GM12878 (cell line): Measurements from ENCODE around the gene MYH9. TPM values are rescaled to one million over a fixed set of nuclear protein-coding genes. Genes with fewer than 3 reads are reported as not detected.
A peak's percentile ranks its signal among the peaks of the same experiment; 100 is the strongest.

Source experiments
- ASH2L ChIP-seq: fragments of 300-600, 200-600 bp; sonication (generic); IDR thresholded peaks from 2 replicates; pipeline ENCODE4 v1.6.1; 2017; ENCODE audit warnings: low read depth, mild to moderate bottlenecking, borderline replicate concordance
- ATF2 ChIP-seq: IDR thresholded peaks from 2 replicates; pipeline ENCODE4 v1.6.1; 2012; ENCODE audit warnings: low read length, inconsistent platforms
- CEBPZ ChIP-seq: fragments of 150-350 bp; IDR thresholded peaks from 2 replicates; pipeline ENCODE4 v1.6.1; 2016; ENCODE audit warnings: low read depth, low read length
- CHD1 ChIP-seq: IDR thresholded peaks from 2 replicates; pipeline ENCODE4 v1.6.1; 2012; ENCODE audit warnings: low read depth, low read length, improper control_type of control experiment
- DPF2 ChIP-seq: fragments of 450-650 bp; IDR thresholded peaks from 2 replicates; pipeline ENCODE4 v1.6.1; 2017; ENCODE audit warnings: mild to moderate bottlenecking
- EGR1 ChIP-seq, 2 experiments: IDR thresholded peaks; 1 replicate in 1 of 2; 2 replicates in 1 of 2; pipeline ENCODE4 v1.6.1; 2011 to 2012; ENCODE audit warnings: low read depth in 2 of 2, low read length in 2 of 2, borderline replicate concordance in 1 of 2, mild to moderate bottlenecking in 1 of 2, moderate library complexity in 1 of 2
- ETV6 ChIP-seq, 2 experiments: fragments of 450-650 bp in 1 of 2; IDR thresholded peaks in 1 of 2; conservative IDR thresholded peaks in 1 of 2; 2 replicates each; pipeline ENCODE4 v1.6.1; 2014; ENCODE audit warnings: antibody characterized with exemption in 1 of 2, borderline replicate concordance in 1 of 2, low read depth in 1 of 2, mild to moderate bottlenecking in 1 of 2, moderate library complexity in 1 of 2
- FOS ChIP-seq: IDR thresholded peaks from 3 replicates; pipeline ENCODE4 v1.6.1; 2011; ENCODE audit warnings: borderline replicate concordance; ENCODE audit not compliant: insufficient read length; ENCODE audit errors: extremely low read depth
- IRF5 ChIP-seq: fragments of 450-650 bp; IDR thresholded peaks from 2 replicates; pipeline ENCODE4 v1.6.1; 2017; ENCODE audit warnings: borderline replicate concordance
- LARP7 ChIP-seq: fragments of 450-650 bp; IDR thresholded peaks from 2 replicates; pipeline ENCODE4 v1.6.1; 2017; ENCODE audit warnings: mild to moderate bottlenecking
- MEF2B ChIP-seq: fragments of 450-650 bp; IDR thresholded peaks from 2 replicates; pipeline ENCODE4 v1.6.1; 2018; ENCODE audit warnings: mild to moderate bottlenecking, moderate library complexity; ENCODE audit not compliant: partially characterized antibody, poor library complexity, severe bottlenecking
- POLR2AphosphoS2 ChIP-seq: IDR thresholded peaks from 2 replicates; pipeline ENCODE4 v1.6.1; 2011; ENCODE audit warnings: low read depth, mild to moderate bottlenecking, low read length, improper control_type of control experiment, moderate library complexity
- POU2F2 ChIP-seq: IDR thresholded peaks from 3 replicates; pipeline ENCODE4 v1.6.1; 2011; ENCODE audit warnings: low read depth, mild to moderate bottlenecking, low read length, borderline replicate concordance
- RFX5 ChIP-seq: IDR thresholded peaks from 2 replicates; pipeline ENCODE4 v1.6.1; 2011; ENCODE audit warnings: low read depth, low read length, improper control_type of control experiment
- SUZ12 ChIP-seq: fragments of 200-600 bp; sonication (generic); IDR thresholded peaks from one replicate; pipeline ENCODE4 v1.6.1; 2018; ENCODE audit warnings: antibody characterized with exemption, mild to moderate bottlenecking; ENCODE audit not compliant: unreplicated experiment
- polyA plus RNA-seq, 11 experiments: library from polyadenylated mRNA; depleted of rRNA in 4 of 11; unstranded in 6 of 11; stranded (reverse) in 5 of 11; fragments of >200 nt; fragmentation: Nextera tagmentation in 4 of 11; fragmentation: Illumina TruSeq in 1 of 11; extraction: Ambion mirVana in 4 of 11; extraction: Trizol in 1 of 11; gene quantifications; 1 replicate in 1 of 11; 2 replicates in 10 of 11; pipeline versions ENCODE4 v1.2.1 to v1.2.3, GENCODE V29; 2011 to 2016; ENCODE audit warnings: inconsistent platforms in 2 of 11, missing spikeins in 2 of 11, low read depth in 1 of 11
- total RNA-seq, 4 experiments: library from RNA; depleted of rRNA in 3 of 4; stranded (reverse); fragments of >200 nt in 3 of 4; fragmentation: Illumina TruSeq in 1 of 4; extraction: Trizol in 1 of 4; gene quantifications; 2 replicates each; pipeline versions ENCODE4 v1.2.1 to v1.2.3, GENCODE V29; 2013 to 2021
- TF ChIP-seq, protein P1 (sequence below): fragments of 450-650 bp; IDR thresholded peaks from 2 replicates; pipeline ENCODE4 v1.6.1; 2017; ENCODE audit warnings: mild to moderate bottlenecking, low read depth, inconsistent platforms; ENCODE audit not compliant: poor library complexity, severe bottlenecking
- TF ChIP-seq, protein P2 (sequence below): fragments of 450-650 bp; conservative IDR thresholded peaks from 2 replicates; pipeline ENCODE4 v1.6.1; 2017; ENCODE audit warnings: mild to moderate bottlenecking, moderate library complexity

The MYH9 gene
- total and polyA plus RNA-seq, 10 of the 15 experiments (the other 5 are each of a cell fraction or from before 2014, with no cell fraction given): 5.1 to 525 (median 145) TPM

DNA sequence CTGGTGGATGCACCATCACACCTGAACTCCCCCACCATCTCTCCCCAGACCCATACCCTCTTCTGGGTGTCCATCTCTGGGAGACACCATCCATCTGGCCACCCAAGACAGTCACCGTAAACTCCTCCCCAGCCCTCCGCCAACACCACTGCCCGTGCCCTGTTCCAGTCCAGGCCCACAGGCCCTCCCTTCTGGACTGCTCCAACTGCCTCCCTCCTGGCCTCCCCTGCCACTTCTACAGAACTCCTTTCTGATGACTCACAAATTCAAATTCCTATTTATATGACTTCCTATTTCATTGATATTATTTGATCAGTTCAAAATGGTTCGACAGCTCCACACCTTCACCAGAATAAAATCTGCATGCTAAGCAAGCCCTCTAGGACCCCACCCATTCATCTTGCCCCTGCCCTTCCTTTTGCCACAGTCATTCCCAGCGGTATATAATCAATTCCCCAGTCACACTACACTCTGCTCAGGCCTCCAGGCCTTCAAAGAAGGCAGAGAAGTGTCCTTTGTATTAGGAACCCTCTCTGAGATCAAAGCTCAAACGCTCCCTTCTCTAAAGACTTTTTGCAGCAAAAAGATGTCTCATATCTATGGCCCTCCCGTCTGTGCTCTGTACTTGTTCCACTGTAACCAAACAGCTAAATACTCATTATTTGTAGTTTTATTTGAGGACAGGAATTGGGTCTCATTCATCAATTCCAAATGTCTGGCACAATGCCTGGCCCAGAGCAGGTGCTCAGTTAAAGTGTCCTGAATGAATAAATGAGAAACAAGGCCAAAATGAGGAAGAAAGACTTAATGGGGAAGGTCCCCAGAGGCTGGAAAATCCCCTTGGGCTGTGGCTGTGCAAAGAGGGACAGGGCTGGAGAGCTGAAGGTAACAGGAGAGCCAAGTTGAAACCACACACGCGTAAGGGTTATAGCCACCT is 29.0 kb downstream of the MYH9 start (continued):
- TF ChIP-seq ETV6 (conservative IDR thresholded peaks at IDR 0.05 in 1 of 2, IDR thresholded peaks at IDR 0.05 in 1 of 2; ENCODE audit: borderline replicate concordance in 1 of 2, low read depth in 1 of 2) (no peak), RFX5 (no peak), DPF2 (peak; percentile 78; the same call in 1 of the 2 replicates), CHD1 (no peak), SUZ12 (no peak), POU2F2 (peak; percentile 47; the same call in 1 of the 3 replicates), IRF5 (no peak), EGR1 (IDR thresholded peaks at IDR 0.05; ENCODE audit: borderline replicate concordance in 1 of 2, low read depth in 2 of 2, low read length in 2 of 2) (no peak), ASH2L (no peak), ATF2 (0 out of 2 replicates have a peak, but pooled peaks have one; percentile 40), FOS (no peak), POLR2AphosphoS2 (no peak), CEBPZ (no peak), MEF2B (peak; percentile 97), LARP7 (no peak)
- TF ChIP-seq, protein P1, sequence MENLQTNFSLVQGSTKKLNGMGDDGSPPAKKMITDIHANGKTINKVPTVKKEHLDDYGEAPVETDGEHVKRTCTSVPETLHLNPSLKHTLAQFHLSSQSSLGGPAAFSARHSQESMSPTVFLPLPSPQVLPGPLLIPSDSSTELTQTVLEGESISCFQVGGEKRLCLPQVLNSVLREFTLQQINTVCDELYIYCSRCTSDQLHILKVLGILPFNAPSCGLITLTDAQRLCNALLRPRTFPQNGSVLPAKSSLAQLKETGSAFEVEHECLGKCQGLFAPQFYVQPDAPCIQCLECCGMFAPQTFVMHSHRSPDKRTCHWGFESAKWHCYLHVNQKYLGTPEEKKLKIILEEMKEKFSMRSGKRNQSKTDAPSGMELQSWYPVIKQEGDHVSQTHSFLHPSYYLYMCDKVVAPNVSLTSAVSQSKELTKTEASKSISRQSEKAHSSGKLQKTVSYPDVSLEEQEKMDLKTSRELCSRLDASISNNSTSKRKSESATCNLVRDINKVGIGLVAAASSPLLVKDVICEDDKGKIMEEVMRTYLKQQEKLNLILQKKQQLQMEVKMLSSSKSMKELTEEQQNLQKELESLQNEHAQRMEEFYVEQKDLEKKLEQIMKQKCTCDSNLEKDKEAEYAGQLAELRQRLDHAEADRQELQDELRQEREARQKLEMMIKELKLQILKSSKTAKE: peak; percentile 79
- TF ChIP-seq, protein P2, sequence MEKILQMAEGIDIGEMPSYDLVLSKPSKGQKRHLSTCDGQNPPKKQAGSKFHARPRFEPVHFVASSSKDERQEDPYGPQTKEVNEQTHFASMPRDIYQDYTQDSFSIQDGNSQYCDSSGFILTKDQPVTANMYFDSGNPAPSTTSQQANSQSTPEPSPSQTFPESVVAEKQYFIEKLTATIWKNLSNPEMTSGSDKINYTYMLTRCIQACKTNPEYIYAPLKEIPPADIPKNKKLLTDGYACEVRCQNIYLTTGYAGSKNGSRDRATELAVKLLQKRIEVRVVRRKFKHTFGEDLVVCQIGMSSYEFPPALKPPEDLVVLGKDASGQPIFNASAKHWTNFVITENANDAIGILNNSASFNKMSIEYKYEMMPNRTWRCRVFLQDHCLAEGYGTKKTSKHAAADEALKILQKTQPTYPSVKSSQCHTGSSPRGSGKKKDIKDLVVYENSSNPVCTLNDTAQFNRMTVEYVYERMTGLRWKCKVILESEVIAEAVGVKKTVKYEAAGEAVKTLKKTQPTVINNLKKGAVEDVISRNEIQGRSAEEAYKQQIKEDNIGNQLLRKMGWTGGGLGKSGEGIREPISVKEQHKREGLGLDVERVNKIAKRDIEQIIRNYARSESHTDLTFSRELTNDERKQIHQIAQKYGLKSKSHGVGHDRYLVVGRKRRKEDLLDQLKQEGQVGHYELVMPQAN: peak; percentile 15; the same call in 1 of the 2 replicates
